Endothelial cell of umbilical vein (primary cell): ENCODE results near the gene FBXL13.
"Not testable (repeated sequence)": the region's sequence is repeated elsewhere in the genome, so short reads cannot be mapped to it uniquely, and the experiment has no call there.

ENCODE experiments used
- EZH2 ChIP-seq: IDR thresholded peaks from 2 replicates; pipeline ENCODE4 v1.6.1; 2012; ENCODE audit warnings: borderline replicate concordance, low read depth, mild to moderate bottlenecking, moderate library complexity, low read length, inconsistent platforms; ENCODE audit not compliant: severe bottlenecking
- POLR2A ChIP-seq: IDR thresholded peaks from 2 replicates; pipeline ENCODE4 v1.6.1; 2012; ENCODE audit warnings: low read depth, mild to moderate bottlenecking, control low read depth, low read length
- TF ChIP-seq, protein P1 (sequence below), 2 donors: IDR thresholded peaks; 1 replicate in 1 of 2; 2 replicates in 1 of 2; pipeline ENCODE4 v1.5.1; 2011; ENCODE audit warnings: low read length in 2 of 2, mild to moderate bottlenecking in 2 of 2, moderate library complexity in 2 of 2, control low read depth in 1 of 2, inconsistent platforms in 1 of 2, low read depth in 1 of 2; ENCODE audit not compliant: insufficient read depth in 1 of 2; ENCODE audit errors: extremely low read depth in 1 of 2

- TF ChIP-seq, protein P1, sequence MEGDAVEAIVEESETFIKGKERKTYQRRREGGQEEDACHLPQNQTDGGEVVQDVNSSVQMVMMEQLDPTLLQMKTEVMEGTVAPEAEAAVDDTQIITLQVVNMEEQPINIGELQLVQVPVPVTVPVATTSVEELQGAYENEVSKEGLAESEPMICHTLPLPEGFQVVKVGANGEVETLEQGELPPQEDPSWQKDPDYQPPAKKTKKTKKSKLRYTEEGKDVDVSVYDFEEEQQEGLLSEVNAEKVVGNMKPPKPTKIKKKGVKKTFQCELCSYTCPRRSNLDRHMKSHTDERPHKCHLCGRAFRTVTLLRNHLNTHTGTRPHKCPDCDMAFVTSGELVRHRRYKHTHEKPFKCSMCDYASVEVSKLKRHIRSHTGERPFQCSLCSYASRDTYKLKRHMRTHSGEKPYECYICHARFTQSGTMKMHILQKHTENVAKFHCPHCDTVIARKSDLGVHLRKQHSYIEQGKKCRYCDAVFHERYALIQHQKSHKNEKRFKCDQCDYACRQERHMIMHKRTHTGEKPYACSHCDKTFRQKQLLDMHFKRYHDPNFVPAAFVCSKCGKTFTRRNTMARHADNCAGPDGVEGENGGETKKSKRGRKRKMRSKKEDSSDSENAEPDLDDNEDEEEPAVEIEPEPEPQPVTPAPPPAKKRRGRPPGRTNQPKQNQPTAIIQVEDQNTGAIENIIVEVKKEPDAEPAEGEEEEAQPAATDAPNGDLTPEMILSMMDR (IDR thresholded peaks at IDR 0.05; ENCODE audit: extremely low read depth in 1 of 2, insufficient read depth in 1 of 2, low read depth in 1 of 2, low read length in 2 of 2) = not testable (repeated sequence)
- not testable (repeated sequence) for TF ChIP-seq POLR2A, EZH2
Measured at GRCh38 chr7:103078226-103078625, 3.6 kb upstream of the FBXL13 start.
